Neutrophil (primary cell): Measurements from ENCODE around the gene TNNC2.

ENCODE experiments used
- H3K27ac ChIP-seq: fragments of 200-600 bp; sonication (generic); 2 replicates; pipeline ENCODE4 v1.5.1; 2016; ENCODE audit warnings: mild to moderate bottlenecking, moderate library complexity
- H3K27me3 ChIP-seq: fragments of 200-600 bp; sonication (generic); 2 replicates; pipeline ENCODE4 v1.6.0; 2016; ENCODE audit warnings: mild to moderate bottlenecking
- H3K36me3 ChIP-seq: fragments of 200-600 bp; sonication (generic); 2 replicates; pipeline ENCODE4 v1.5.1; 2017
- H3K4me1 ChIP-seq, 2 experiments: fragments of 200-600 bp in 1 of 2; sonication (generic) in 1 of 2; 1 replicate in 1 of 2; 2 replicates in 1 of 2; pipeline versions ENCODE4 v1.5.1 to v1.6.1; 2013 to 2016; ENCODE audit warnings: low read depth in 1 of 2, low read length in 1 of 2, mild to moderate bottlenecking in 1 of 2, moderate library complexity in 1 of 2; ENCODE audit not compliant: control insufficient read depth in 1 of 2, insufficient read depth in 1 of 2
- H3K4me3 ChIP-seq, 2 experiments: fragments of 200-600 bp in 1 of 2; sonication (generic) in 1 of 2; 1 replicate in 1 of 2; 2 replicates in 1 of 2; pipeline ENCODE4 v1.5.1; 2013 to 2016; ENCODE audit warnings: low read depth in 1 of 2, low read length in 1 of 2, mild to moderate bottlenecking in 1 of 2, moderate library complexity in 1 of 2
- H3K9me3 ChIP-seq: fragments of 200-600 bp; sonication (generic); 2 replicates; pipeline ENCODE4 v1.5.1; 2016
- TF ChIP-seq, protein P1 (sequence below): fragments of 200-600 bp; sonication (generic); IDR thresholded peaks from 2 replicates; pipeline ENCODE4 v1.5.1; 2016; ENCODE audit warnings: antibody characterized with exemption

The TNNC2 gene

DNA sequence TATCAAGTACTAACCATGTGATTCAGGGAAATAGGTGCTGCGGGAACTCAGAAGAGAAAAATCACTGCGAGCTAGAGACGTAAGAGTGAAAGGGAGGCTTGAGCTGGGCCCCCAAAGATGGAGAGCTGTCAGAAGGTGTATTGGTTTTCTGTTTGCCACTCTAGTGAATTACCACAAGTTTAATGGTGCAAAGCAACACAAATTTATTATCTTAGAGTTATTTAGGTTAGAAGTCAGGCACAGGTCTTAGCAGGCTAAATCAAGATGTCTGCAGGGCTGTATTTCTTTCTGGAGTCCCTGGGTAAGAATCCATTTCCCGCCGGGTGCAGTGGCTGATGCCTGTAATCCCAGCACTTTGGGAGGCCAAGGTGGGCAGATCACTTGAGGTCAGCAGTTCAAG, 32.8 kb upstream of the TNNC2 start:
- Histone ChIP-seq H3K4me1 (peaks cover 22 to 23% of the 10 kb centered on the region in 2 experiments), H3K36me3 (peaks cover 3% of the 10 kb centered on the region), H3K27ac (no peak overlapping the region), H3K4me3 (no peak overlapping the region), H3K27me3 (no peaks in the 10 kb centered on the region), H3K9me3 (no peaks in the 10 kb centered on the region)
- TF ChIP-seq, protein P1, sequence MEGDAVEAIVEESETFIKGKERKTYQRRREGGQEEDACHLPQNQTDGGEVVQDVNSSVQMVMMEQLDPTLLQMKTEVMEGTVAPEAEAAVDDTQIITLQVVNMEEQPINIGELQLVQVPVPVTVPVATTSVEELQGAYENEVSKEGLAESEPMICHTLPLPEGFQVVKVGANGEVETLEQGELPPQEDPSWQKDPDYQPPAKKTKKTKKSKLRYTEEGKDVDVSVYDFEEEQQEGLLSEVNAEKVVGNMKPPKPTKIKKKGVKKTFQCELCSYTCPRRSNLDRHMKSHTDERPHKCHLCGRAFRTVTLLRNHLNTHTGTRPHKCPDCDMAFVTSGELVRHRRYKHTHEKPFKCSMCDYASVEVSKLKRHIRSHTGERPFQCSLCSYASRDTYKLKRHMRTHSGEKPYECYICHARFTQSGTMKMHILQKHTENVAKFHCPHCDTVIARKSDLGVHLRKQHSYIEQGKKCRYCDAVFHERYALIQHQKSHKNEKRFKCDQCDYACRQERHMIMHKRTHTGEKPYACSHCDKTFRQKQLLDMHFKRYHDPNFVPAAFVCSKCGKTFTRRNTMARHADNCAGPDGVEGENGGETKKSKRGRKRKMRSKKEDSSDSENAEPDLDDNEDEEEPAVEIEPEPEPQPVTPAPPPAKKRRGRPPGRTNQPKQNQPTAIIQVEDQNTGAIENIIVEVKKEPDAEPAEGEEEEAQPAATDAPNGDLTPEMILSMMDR: no peak

DNA sequence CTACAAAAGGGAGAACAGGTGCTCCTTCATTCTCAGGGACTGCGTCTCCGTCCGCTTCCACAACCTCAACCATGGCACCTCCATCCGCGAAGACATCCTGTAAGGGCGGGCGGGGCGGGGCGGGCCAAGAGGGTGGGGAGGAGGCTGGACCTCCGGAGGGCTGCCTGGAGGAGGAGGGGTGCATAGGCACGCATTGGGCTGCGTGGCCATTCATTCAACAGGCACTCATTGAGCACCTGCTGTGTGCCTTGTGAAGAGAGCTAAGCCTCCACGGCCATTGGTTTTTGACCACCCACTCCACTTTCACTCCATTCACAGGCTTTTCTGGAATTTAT, 30.7 kb upstream of the TNNC2 start:
- Histone ChIP-seq H3K27me3 (no peaks in the 10 kb centered on the region), H3K9me3 (no peaks in the 10 kb centered on the region)
- TF ChIP-seq, protein P1: no peak

GRCh38 chr20:45857114-45857881, 30.2 kb upstream of the TNNC2 start, which contains the start of the genes ACOT8 and ZSWIM3:
ACOT8 (minus strand) TSS chr20:45857392; CDS start chr20:45857315, 77 bp downstream.
ZSWIM3 (plus strand) TSS chr20:45857614; CDS start chr20:45857826, 212 bp downstream.
- H3K27me3 ChIP-seq: no peaks in the 10 kb centered on the region
- peak within 1 kb of the TSS; percentile 83 for H3K27ac ChIP-seq
- peaks cover 22 to 23% of the 10 kb centered on the region in 2 experiments for H3K4me1 ChIP-seq
- H3K9me3 ChIP-seq: no peaks in the 10 kb centered on the region
- TF ChIP-seq, protein P1: peak; percentile 4
- H3K36me3 ChIP-seq: peaks cover 28% of the 10 kb centered on the region
- H3K4me3 ChIP-seq: peak within 1 kb of the TSS; percentile 81 to 90

More for the DNA sequence above, 30.7 kb upstream of the TNNC2 start:
- Histone ChIP-seq H3K4me1 (peaks cover 22 to 23% of the 10 kb centered on the region in 2 experiments), H3K4me3 (peak overlapping the region; percentile 81 to 90), H3K27ac (peak overlapping the region; percentile 83), H3K36me3 (peaks cover 23% of the 10 kb centered on the region)

GRCh38 chr20:45853484-45853883, 26.4 kb upstream of the TNNC2 start:
- TF ChIP-seq, protein P1: no peak
- Histone ChIP-seq H3K36me3 (peaks cover 66% of the 10 kb centered on the region), H3K27me3 (no peaks in the 10 kb centered on the region), H3K4me3 (no peak overlapping the region), H3K9me3 (no peaks in the 10 kb centered on the region), H3K4me1 (peaks cover 22 to 23% of the 10 kb centered on the region in 2 experiments), H3K27ac (no peak overlapping the region)

DNA sequence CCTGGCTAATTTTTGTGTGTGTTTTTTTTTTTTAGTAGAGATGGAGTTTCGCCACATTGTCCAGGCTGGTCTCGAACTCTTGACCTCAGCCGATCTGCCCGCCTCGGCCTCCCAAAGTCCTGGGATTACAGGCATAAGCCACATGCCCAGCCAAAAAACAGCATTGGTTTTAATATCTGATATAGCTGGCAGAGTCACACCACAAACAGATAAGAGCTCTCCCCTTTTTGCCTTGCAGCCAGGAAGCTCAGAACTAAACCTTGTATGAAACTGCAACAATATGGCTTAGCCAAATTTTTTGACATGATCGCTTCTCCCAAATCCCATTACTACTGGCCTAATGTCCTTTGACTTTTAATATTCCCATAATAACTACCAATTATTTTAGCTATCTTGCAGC, 25.2 kb upstream of the TNNC2 start:
- TF ChIP-seq, protein P1: no peak

More for the DNA sequence above, 25.2 kb upstream of the TNNC2 start:
- no peaks in the 10 kb centered on the region for H3K27me3 ChIP-seq
- no peak overlapping the region for H3K27ac ChIP-seq
- H3K9me3 ChIP-seq: no peaks in the 10 kb centered on the region
- peaks cover 77% of the 10 kb centered on the region for H3K36me3 ChIP-seq
- H3K4me1 ChIP-seq: peaks cover 12 to 14% of the 10 kb centered on the region in 2 experiments
- H3K4me3 ChIP-seq: no peak overlapping the region
